Stimulated activated CD4-positive, alpha-beta T cell treated with anti-CD3 and anti-CD28 coated beads, TNF-alpha, amount 100 ng/mL, for 24 hours (primary cell): ENCODE data around the gene NCOR1.
"Not testable (repeated sequence)": the region's sequence is repeated elsewhere in the genome, so short reads cannot be mapped to it uniquely, and the experiment has no call there.

Source experiments
- DNase-seq, 3 experiments: peaks; one replicate each; pipeline ENCODE4 v3.0.0-alpha.2; 2020; ENCODE audit warnings: low read depth in 3 of 3

The NCOR1 gene

DNA sequence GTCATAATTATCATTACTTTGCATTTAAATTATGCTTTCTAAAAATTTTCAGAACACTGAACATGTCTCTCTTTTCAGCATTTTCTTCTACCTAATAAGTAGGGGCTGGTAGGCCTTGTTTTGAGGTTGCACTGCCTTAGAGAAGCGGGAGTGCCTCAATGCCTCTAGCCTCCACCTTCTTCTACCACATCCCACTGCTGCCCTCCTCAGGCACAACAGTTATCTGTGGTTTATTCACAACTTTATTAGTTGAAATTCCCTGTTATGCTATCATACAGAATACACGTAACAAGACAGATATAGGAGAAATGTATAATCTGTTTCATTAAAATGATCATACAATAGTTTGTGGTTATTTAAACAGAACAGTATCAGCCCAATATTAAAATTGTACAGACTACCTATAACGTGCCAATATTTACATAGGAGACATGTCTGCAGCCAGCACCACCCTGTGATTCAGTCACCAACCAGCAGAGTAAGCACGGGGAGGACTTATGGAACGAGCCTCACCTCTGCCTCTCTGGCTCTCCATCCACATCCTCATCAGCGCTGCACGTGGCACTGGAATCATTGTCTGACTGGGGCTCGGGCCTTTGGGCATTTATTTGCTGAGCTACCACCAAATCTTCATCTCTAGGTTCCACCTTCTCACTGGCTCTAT lies 114.5 kb downstream of the NCOR1 start:
- no peak for DNase-seq

DNA sequence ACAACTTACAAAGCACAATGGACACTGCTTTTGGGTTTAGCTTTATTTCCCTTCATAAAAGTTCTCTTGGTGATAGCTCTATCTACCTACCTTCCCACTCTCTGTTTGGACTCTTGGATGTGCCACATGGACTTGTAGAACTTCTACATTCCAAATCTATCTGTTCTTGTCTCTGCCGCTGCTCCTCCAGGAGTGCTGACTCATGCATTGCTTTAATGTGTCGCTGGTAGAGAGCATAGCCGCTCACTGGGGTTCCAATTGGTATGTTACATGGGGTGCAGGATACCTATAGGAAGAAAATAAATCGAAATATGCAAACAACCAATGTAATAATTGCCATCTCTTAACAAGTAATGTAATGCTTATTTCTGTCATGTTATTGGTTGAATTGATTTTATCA lies 123.6 kb downstream of the NCOR1 start:
- no peak for DNase-seq

DNA sequence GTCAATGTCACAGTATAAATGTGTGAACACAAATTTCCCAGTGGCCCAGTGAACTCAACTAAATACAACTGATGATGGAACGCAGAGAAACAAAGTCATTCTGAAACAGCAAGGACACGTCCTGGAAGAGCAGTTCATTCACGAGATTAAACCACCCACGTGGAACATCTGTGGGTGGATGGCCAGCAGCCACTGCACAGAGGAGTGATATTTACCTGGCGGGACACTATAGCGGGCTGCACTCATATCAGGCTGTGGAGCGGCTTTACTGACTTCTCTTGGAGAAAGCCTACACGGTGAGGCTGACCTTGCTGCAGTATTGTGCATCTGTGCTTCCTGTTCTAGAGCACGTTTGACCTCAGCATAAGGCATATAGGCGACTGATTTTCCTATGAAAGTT lies 128.4 kb downstream of the NCOR1 start:
- no peak for DNase-seq

DNA sequence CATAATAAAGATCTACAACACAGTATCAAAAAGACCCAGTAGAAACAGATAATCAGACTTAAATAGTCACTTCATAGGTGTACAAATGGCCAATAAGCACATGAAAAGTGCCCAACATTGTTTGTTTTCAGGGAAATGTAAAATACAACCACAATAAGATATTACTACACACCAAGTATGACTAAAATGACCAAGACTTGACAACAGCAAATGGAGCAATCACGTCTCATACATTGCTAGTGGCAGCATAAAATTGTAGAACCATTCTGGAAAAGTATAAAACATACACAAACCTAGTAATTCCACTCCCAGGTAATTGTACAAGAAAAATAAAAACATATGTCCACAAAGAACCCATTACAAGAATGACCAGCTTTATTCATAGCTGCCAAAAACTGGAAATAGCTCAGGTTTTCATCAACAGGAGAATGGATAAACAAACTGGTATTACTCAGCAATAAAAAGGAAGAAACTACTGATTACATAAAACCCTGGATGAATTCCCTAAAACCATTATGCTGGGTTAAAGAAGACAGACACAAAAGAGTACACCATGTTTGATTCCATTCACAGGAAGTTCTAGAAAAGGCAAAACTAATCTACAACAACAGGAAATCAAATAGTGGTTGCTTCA lies 130.2 kb downstream of the NCOR1 start:
- no peak for DNase-seq

DNA sequence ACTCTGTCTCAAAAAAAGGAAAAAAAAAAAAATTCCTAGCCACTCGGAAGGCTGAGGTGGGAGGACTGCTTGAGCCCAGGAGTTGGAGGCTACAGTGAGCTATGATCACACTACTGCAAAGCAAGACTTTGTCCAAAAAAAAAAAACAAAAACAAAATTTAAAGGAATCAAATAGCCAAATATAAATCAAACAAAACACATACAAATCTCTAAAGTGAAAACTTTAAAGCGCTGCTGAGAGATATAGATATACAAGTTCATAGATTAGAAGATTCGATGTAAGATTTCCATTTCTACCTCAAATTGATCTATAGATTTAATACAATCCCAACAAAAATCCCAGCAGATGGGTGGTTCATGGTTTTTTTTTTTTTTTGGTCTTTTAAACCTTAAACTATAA lies 132.1 kb downstream of the NCOR1 start:
- no peak for DNase-seq

DNA sequence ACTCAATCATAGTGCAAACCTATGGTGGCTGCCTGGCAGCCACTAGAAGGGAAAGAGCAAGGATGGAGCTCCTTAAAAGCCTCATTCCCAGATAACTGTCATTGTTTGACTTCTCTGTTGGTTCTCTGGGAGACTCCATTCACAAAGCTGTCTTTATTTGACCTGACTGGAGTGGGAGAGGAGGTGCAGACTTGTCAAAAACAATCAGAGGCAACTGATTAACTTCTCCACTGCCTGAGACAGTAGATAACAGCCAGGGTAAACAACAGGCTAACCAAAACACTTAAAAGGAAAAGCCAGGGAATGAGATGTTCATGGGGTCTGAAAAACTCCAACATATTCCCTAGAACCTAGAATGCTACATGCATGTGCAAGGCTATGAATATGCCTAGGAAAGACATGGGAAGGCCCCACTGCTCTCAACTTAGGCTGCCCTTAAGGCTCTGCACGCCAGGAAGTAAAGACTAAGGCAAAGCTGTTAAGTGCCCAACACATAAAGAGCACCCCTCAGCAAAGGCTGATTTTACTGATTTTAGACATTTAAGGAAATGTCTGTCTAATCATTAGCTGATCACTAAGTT lies 133.7 kb downstream of the NCOR1 start:
- DNase-seq, result no peak

DNA sequence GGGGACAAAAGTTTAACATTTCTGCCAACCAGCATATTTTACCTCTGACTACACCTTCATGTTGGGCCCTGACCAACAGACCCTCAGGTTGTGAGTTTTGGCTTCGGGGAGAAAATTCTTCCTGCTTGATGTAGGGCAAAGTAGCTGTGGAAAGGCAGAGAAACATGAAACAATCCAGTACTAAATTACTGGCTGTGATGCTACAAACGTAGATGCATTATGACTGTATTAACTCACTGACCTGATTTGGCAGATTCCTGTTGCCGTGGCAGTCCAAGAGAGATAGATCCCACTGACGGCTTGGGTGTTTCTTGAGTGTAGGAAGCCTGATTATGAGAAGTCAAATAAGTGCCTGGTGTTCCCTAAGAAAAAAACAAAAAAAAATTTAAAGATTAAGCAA lies 135.0 kb downstream of the NCOR1 start:
- no peak for DNase-seq

DNA sequence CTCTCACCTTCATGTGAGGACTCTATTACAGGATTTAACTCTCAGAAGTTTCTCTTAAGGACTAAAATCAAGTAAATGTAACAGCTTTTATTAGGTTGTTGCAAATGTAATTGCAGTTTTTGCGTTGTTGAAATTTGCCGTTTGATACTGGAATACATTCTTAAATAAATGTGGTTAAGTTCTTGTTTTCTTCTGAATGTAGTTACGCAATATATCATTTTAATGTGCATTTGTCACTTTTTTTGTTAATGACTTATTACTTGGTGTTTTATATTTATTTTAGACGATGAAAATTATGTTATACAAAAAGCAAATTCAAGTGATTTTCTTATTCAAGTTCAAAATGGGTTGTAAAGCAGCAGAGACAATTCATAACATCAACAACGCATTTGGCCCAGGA lies 139.4 kb downstream of the NCOR1 start:
- DNase-seq, result no peak

DNA sequence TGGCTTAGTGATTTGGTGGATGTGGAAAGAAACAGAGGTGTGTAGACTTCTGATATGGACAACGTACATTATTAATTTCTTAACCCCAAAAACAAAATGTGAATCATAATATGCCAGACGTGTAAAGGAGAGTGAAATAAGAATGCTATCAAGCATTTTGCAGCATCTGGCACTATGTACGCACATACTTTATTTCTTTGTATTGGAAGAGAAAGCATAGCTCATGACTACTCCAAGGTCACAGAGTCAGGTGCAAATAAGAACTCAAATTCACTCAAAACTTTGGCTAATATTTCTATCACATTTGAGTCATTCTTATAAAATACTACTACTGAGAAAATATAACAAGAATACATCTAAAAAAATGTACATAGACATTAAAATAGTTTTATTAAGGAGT lies 140.9 kb downstream of the NCOR1 start:
- no peak for DNase-seq

DNA sequence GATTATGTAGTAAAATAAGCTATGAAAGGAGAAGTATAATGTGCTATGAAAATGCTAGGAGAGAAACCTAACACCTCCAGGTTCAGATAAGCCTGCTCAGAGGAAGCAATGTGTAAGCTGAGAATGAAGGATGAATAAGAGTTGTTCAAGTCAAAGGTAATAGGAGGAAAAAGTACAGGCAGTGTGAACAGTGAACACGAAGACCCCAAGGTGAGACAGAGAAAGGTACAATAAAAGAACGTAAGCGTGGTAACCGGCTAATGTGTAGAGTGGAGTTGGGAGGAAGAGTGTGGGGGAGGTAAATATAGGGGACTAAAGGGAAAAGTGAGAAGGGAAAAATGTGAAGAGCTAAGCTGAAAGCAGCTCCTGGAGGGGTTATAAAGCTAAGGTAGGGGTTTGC lies 141.5 kb downstream of the NCOR1 start:
- no peak for DNase-seq

DNA sequence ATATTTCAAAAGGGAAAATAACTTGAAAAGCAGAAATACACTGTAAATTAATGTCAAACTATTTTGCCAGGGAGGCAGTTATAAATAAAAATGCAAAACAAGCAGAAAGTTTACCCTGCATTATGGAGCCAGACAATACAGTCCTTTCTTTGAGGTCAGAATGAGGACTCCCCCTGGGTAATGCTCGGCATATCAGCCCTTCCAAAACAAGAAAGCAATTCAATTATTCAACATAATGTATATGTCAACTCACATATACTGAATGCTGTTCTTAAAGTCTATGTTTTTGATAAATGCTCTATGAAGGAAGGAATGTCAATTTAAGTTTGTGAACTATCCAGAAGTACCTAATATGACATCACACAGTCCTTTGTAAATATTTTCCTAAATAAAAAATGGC lies 143.3 kb downstream of the NCOR1 start:
- no peak for DNase-seq

DNA sequence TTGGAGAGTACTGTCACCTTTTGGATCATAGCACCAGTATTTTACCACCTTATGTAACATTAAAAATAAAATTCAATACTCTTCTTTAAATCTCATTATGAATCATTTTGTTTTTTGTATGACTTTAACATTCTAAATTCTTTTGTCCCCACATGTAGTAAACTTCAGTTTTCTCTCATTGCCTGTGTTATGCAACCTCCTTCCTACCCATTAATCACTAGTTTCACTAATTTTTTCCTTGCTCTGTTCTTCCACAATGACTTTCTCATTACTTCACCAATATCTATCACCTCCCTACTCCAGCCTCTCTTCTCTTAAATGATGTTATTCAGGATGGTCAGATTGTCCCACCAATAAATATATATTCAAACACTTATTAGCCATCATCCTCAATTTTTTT lies 147.0 kb downstream of the NCOR1 start:
- no peak for DNase-seq

DNA sequence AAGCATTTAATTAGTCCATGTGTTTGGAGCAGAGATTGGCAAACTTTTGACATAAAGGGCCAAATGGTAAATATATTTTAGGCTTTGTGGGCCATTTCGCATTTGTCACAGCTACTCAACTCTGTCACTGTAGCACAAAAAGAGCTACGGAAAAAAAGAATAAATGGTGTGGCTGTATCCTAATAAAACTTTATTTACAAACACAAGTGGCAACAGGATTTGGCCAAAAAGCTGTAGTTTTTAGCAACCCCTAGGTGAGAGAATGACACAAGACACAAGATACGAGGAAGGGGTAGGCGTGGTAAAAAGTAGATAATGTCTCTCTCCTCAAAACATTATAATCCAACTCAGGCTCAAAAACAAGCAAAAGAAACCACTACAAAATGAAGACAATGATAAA lies 149.2 kb downstream of the NCOR1 start:
- DNase-seq, result no peak

DNA sequence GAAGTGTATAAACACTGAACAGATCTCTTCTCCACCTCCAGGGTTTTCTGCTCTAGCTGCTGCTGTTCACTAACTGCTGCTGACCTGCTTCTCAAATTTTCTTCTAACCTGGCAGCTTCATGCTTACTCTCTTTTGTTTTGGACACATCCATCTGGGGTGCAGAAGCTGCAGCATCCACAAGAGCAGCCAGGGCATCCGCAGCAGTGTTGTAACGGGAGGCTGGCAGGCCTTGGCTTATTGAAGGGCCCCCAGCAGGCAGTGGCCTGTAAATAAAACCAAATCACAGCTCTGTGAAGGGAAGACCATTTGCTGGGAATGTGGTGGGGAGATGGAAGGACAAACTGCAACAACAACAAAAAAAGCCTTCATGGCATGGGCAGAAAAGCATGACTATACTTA lies 153.7 kb downstream of the NCOR1 start:
- no peak for DNase-seq

DNA sequence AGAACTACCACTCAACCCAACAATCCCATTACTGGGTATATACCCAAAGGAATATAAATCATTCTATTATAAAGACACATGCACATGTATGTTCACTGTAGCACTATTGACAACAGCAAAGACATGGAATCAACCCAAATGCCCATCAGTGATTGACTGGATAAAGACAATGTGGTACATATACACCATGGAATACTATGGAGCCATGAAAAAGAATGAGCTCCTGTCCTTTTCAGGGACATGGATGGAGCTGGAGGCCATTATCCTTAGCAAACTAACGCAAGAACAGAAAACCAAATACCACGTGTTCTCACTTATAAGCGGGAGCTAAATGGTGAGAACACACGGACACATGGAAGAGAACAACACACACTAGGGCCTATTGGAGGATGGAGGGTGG lies 160.2 kb downstream of the NCOR1 start:
- not testable (repeated sequence) for DNase-seq

DNA sequence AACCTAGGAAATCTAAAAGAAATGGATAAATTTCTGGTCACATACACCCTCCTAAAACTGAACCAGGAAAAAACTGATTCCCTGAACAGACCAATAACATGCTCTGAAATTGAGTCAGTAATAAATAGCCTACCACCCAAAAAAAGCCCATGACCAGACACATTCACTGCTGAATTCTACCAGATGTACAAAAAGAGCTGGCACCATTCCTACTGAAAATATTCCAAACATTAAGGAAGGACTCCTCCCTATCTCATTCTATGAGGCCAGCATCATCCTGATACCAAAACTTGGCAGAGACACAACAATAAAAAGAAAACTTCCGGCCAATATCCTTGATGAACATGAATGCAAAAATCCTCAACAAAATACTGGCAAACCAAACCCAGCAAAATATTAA lies 162.8 kb downstream of the NCOR1 start:
- DNase-seq, result no peak

DNA sequence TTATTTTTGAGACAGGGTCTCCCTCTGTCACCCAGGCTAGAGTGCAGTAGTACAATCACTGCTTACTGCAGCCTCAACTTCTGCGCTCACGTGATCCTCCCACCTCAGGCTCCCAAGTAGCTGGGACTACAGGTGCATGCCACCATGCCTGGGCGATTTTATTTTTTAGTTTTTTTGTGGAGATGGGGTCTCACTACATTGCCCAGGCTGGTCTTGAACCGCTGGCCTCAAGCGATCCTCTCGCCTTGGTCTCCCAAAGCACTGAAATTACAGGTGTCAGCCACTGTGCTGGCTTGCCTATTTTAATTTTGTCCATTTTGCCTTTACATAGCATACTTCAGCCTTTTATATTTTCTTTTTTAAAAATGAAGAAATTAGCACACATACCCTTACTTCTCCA lies 164.5 kb downstream of the NCOR1 start:
- no peak for DNase-seq

DNA sequence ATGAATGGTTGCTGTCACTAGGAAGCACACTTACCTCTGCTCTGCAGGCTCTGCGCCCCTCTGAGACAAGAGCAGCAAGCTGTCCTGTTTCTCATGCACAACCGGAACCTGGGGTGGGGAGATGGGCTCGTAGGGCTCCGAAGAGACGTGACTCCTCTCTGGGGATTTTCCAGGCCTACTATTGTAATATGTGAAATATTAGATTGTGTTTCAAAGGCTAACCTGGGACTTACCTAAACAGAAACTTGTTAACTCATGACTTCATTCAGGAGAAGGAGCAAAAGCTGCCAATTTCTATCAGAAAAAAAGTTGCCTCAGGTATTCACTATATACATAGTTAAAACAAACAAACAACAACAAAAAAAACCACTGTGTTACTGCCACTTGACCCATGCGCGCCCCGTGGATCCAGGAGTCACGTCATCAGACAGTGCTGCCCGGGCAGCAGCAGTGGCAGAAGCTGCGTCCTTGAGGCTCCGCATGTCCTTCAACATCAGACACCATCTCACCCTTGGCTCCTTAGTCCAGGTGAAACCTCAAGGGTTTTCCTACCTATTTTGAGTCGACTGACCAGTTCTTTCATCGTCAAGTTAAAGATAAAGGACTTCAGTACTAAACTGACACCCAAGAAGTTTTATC lies 166.4 kb downstream of the NCOR1 start:
- no peak for DNase-seq

DNA sequence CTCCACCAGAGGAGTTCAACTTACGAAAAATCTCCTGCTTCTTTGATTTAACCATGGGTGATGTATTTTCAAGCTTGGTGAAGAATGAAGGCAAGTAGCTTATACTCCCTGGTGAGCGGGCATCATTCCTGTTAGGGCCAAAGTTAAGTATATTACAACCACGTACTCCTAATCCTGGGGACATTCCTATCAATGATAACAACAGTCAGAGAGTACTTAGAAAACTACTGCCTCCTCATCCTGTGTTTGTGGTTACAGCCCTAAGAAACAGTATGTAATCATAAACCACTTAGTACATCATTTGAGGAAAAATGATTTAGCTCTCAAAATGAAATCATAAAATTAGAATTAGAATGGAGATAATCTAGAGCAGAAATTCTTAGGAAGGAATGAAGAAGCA lies 168.4 kb downstream of the NCOR1 start:
- DNase-seq, result no peak

DNA sequence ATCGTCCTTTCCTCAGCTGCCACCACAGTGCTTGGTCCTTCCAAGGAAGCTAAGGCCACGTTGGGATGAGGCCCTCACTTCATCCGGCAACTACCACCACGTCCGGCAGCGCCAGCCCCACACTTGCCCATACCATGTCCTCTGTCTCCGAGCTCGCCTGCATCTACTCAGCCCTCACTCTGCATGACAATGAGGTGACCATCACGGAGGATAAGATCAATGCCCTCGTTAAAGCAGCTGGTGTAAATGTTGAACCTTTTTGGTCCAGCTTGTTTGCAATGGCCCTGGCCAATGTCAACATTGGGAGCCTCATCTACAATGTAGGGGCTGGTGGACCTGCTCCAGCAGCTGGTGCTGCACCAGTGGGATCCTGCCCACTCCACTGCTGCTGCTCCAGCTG lies 170.8 kb downstream of the NCOR1 start:
- no peak for DNase-seq

DNA sequence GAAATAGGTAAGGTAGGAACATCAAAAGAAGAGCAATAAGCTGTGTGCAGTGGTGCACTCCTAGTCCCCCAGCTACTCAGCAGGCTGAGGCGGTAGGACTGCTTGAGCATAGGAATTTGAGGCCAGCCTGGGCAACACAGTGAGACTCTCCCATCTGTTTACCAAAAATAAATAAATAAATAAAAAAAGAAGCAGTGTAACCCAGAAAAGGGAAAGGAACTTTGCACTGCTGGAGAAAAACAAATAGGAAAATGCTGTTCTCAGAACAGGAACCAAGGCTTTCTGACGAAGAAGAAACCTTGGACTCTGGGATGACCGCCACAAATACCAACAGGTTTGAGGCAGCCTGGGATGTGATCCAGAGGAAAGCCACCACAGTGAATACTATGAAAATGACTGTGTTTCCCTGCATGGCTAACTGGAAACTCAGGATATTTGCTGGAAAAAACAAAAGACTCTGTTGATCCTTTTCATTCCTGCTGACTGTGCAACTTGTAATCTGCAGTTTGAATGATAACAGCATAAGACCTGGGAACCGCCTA lies 174.6 kb downstream of the NCOR1 start:
- no peak for DNase-seq

DNA sequence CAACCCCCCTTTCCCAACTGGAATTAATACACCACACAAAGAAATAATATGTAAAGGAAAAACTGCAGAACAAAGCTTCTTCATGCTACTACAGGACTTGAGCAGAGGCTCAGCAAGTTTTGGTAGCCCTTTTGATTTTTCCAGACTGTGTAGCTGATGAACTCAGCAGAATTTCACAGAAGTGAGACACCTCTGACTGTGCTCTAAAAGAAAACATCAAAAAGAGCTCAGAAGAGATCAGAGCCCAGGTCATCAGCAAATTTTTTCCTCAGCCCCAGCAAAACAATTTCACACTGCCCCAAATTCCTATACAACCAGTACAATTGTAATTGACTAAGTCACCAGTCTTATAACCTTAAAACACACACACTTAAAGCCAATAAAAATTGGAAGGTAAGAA lies 177.7 kb downstream of the NCOR1 start:
- no peak for DNase-seq

DNA sequence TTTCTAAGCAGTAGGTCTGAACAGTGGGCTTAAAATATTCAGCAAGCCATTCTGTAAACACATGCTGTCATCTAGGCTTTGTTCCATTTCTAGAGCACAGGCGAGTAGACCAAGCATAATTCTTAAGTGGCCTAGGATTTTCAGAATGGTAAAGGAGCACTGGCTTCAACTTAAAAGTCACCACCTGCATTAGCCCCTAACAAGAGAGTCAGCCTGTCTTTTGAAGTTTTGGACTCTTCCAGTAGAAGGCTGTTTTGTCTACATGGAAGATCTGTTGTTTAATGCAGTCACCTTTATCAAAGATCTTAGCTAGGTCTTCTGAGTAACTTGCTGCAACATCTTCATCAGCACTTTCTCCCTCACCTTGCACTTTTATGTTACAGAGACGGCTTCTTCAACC lies 179.1 kb downstream of the NCOR1 start:
- no peak for DNase-seq
